Hepatocyte (in vitro differentiated cells): Measurements from ENCODE around the gene CCL18.
"Not testable (repeated sequence)": the region's sequence is repeated elsewhere in the genome, so short reads cannot be mapped to it uniquely, and the experiment has no call there.

Source experiments
- EZH2phosphoT487 ChIP-seq: fragments of 200-600 bp; sonication (generic); IDR thresholded peaks from one replicate; pipeline ENCODE4 v1.6.1; 2018; ENCODE audit warnings: antibody characterized with exemption, mild to moderate bottlenecking, low read depth, moderate library complexity; ENCODE audit not compliant: unreplicated experiment, severe bottlenecking
- TF ChIP-seq, protein P1 (sequence below): fragments of 200-600 bp; sonication (generic); IDR thresholded peaks from 2 replicates; pipeline ENCODE4 v1.5.1; 2016; ENCODE audit warnings: antibody characterized with exemption, mild to moderate bottlenecking; ENCODE audit not compliant: poor library complexity

- TF ChIP-seq EZH2phosphoT487 = not testable (repeated sequence)
- TF ChIP-seq, protein P1, sequence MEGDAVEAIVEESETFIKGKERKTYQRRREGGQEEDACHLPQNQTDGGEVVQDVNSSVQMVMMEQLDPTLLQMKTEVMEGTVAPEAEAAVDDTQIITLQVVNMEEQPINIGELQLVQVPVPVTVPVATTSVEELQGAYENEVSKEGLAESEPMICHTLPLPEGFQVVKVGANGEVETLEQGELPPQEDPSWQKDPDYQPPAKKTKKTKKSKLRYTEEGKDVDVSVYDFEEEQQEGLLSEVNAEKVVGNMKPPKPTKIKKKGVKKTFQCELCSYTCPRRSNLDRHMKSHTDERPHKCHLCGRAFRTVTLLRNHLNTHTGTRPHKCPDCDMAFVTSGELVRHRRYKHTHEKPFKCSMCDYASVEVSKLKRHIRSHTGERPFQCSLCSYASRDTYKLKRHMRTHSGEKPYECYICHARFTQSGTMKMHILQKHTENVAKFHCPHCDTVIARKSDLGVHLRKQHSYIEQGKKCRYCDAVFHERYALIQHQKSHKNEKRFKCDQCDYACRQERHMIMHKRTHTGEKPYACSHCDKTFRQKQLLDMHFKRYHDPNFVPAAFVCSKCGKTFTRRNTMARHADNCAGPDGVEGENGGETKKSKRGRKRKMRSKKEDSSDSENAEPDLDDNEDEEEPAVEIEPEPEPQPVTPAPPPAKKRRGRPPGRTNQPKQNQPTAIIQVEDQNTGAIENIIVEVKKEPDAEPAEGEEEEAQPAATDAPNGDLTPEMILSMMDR = not testable (repeated sequence)
These were observed 51.0 kb downstream of the CCL18 start for GRCh38 chr17:36114971-36115648.
